HCT116 (cell line): Measurements from ENCODE around the gene GPC1. TPM values are rescaled to one million over a fixed set of nuclear protein-coding genes. Genes with fewer than 3 reads are reported as not detected.

Source experiments
- ATAC-seq: fragments of 200-7000 bp; cut with Tn5 transposase; 2 replicates; pipeline ENCODE4 v1.9.1; 2020; ENCODE audit warnings: mild to moderate bottlenecking, moderate library complexity
- BruUV-seq: library from RNA; stranded (reverse); fragments of 400-500 nt; replicated peaks from 2 replicates; lab custom pipeline; 2021; lab: Mats Ljungman, UMichigan
- CTCF ChIA-PET: fragments of 300-600 bp; sonication (Branson Sonifier 250); formaldehyde crosslinking; loops from one replicate; lab custom pipeline; 2021; ENCODE audit warnings: antibody characterized with exemption; lab: Charles Lee
- POLR2A ChIA-PET: fragments of 300-600, 350-600 bp; sonication (Branson Sonifier 250); formaldehyde crosslinking; loops from one replicate; lab custom pipeline; 2021; ENCODE audit warnings: antibody characterized with exemption; lab: Charles Lee
- RAD21 ChIA-PET, 2 experiments: fragments of 300-600 bp; sonication (Branson Sonifier 250); formaldehyde crosslinking; loops; one replicate each; lab custom pipeline; 2023; ENCODE audit warnings: low total read pairs in 2 of 2; ENCODE audit not compliant: uncharacterized antibody in 2 of 2, unreplicated experiment in 2 of 2, low non-redundant PET in 1 of 2; lab: Charles Lee
- DNase-seq: peaks from one replicate; pipeline ENCODE4 v3.0.0-alpha.2; 2010; ENCODE audit warnings: low read depth, low spot score
- H2AFZ ChIP-seq: fragments of 200-600 bp; shearing (Covaris generic), sonication (generic); 2 replicates; pipeline ENCODE4 v1.6.1; 2017; ENCODE audit warnings: low read depth, mixed run types, mixed read lengths, antibody characterized with exemption, low read length; ENCODE audit not compliant: poor library complexity, severe bottlenecking
- H3K27ac ChIP-seq: 2 replicates; pipeline ENCODE4 v1.5.1; 2012; ENCODE audit warnings: low read depth, low read length
- H3K27me3 ChIP-seq: fragments of 200-600 bp; sonication (generic); 2 replicates; pipeline ENCODE4 v1.6.1; 2016; ENCODE audit warnings: mixed run types, low read length, mixed read lengths; ENCODE audit not compliant: insufficient read depth
- H3K36me3 ChIP-seq, 2 experiments: fragments of 200-500 bp in 1 of 2; fragments of 200-600 bp in 1 of 2; sonication (Bioruptor generic) in 1 of 2; sonication (generic) in 1 of 2; 2 replicates each; pipeline versions ENCODE4 v1.5.1 to v1.6.1; 2014 to 2016; ENCODE audit warnings: low read length in 2 of 2, inconsistent platforms in 1 of 2, mixed read lengths in 1 of 2, mixed run types in 1 of 2; ENCODE audit not compliant: insufficient read depth in 2 of 2, control insufficient read depth in 1 of 2
- H3K4me1 ChIP-seq, 2 experiments: fragments of 200-600 bp in 1 of 2; sonication (generic) in 1 of 2; 2 replicates each; pipeline versions ENCODE4 v1.5.1 to v1.6.1; 2012 to 2017; ENCODE audit warnings: low read length in 2 of 2, inconsistent platforms in 1 of 2, mild to moderate bottlenecking in 1 of 2, mixed read lengths in 1 of 2, mixed run types in 1 of 2, moderate library complexity in 1 of 2; ENCODE audit not compliant: insufficient read depth in 2 of 2, control insufficient read depth in 1 of 2
- H3K4me2 ChIP-seq: fragments of 200-600 bp; sonication (generic); 2 replicates; pipeline ENCODE4 v1.6.1; 2017; ENCODE audit warnings: mixed run types, low read length, mixed read lengths
- H3K4me3 ChIP-seq, 2 experiments: fragments of 200-600 bp in 1 of 2; sonication (generic) in 1 of 2; replicated peaks in 1 of 2; 2 replicates each; pipeline ENCODE4 v1.5.1; 2011 to 2016; ENCODE audit warnings: low read length in 2 of 2, control low read depth in 1 of 2, low read depth in 1 of 2, mild to moderate bottlenecking in 1 of 2, mixed read lengths in 1 of 2, mixed run types in 1 of 2
- H3K79me2 ChIP-seq: fragments of 200-600 bp; sonication (generic); 2 replicates; pipeline ENCODE4 v1.6.1; 2017; ENCODE audit warnings: mild to moderate bottlenecking, mixed run types, low read length, moderate library complexity, mixed read lengths; ENCODE audit not compliant: insufficient read depth
- H3K9ac ChIP-seq: fragments of 200-600 bp; sonication (generic); 2 replicates; pipeline ENCODE4 v1.6.1; 2016; ENCODE audit warnings: low read length, mixed read lengths
- H3K9me2 ChIP-seq: fragments of 200-600 bp; sonication (generic), shearing (Covaris generic); 2 replicates; pipeline ENCODE4 v1.6.1; 2017; ENCODE audit warnings: mixed run types, mild to moderate bottlenecking, moderate library complexity; ENCODE audit not compliant: insufficient read depth
- H3K9me3 ChIP-seq, 2 experiments: fragments of 200-500 bp in 1 of 2; fragments of 200-600 bp in 1 of 2; sonication (Bioruptor generic) in 1 of 2; sonication (generic) in 1 of 2; 2 replicates each; pipeline ENCODE4 v1.6.1; 2014 to 2017; ENCODE audit warnings: low read length in 2 of 2, mixed read lengths in 2 of 2, inconsistent platforms in 1 of 2, low read depth in 1 of 2, mild to moderate bottlenecking in 1 of 2, mixed run types in 1 of 2, moderate library complexity in 1 of 2; ENCODE audit not compliant: control insufficient read depth in 1 of 2, insufficient read depth in 1 of 2
- H4K20me1 ChIP-seq: fragments of 200-600 bp; sonication (generic), shearing (Covaris generic); 2 replicates; pipeline ENCODE4 v1.6.1; 2017; ENCODE audit warnings: mixed run types, mild to moderate bottlenecking, moderate library complexity; ENCODE audit not compliant: insufficient read depth
- CEBPB ChIP-seq: IDR thresholded peaks from 2 replicates; pipeline ENCODE4 v1.6.1; 2012; ENCODE audit warnings: low read depth
- FOSL1 ChIP-seq: IDR thresholded peaks from 2 replicates; pipeline ENCODE4 v1.6.1; 2012; ENCODE audit warnings: low read depth
- JUND ChIP-seq: IDR thresholded peaks from 2 replicates; pipeline ENCODE4 v1.6.1; 2012
- RAD21 ChIP-seq: IDR thresholded peaks from 2 replicates; pipeline ENCODE4 v1.6.1; 2012; ENCODE audit warnings: low read depth, mild to moderate bottlenecking
- SIN3A ChIP-seq: IDR thresholded peaks from 2 replicates; pipeline ENCODE4 v1.6.1; 2012; ENCODE audit warnings: low read depth
- YY1 ChIP-seq: IDR thresholded peaks from 2 replicates; pipeline ENCODE4 v1.6.1; 2011; ENCODE audit warnings: low read length, low read depth, moderate library complexity, mild to moderate bottlenecking; ENCODE audit not compliant: insufficient replicate concordance; ENCODE audit errors: extremely low read depth
- ZFX ChIP-seq: fragments of 450-650 bp; IDR thresholded peaks from 2 replicates; pipeline ENCODE4 v1.6.1; 2017
- intact Hi-C: fragments of 100-400 bp; cut with micrococcal nuclease; formaldehyde crosslinking; loops from 2 replicates; pipeline ENCODE4 v1.10.0; 2022
- total RNA-seq: library from RNA; stranded (reverse); gene quantifications from one replicate; pipeline ENCODE4 v1.2.1, GENCODE V29; 2021; ENCODE audit not compliant: unreplicated experiment
- TF ChIP-seq, protein P1 (sequence below): IDR thresholded peaks from 2 replicates; pipeline ENCODE4 v1.6.1; 2012
- TF ChIP-seq, protein P2 (sequence below): IDR thresholded peaks from 2 replicates; pipeline ENCODE4 v1.6.1; 2012; ENCODE audit warnings: low read depth
- TF ChIP-seq, protein P3 (sequence below): IDR thresholded peaks from 2 replicates; pipeline ENCODE4 v1.6.1; 2011; ENCODE audit warnings: mild to moderate bottlenecking, low read length, moderate library complexity; ENCODE audit not compliant: insufficient replicate concordance; ENCODE audit errors: extremely low read depth
- TF ChIP-seq, protein P4 (sequence below), 3 experiments: fragments of 200-600 bp in 1 of 3; sonication (generic) in 1 of 3; IDR thresholded peaks in 2 of 3; conservative IDR thresholded peaks in 1 of 3; 2 replicates each; pipeline ENCODE4 v1.5.1; 2012 to 2017; ENCODE audit warnings: low read depth in 2 of 3, low read length in 2 of 3, antibody characterized with exemption in 1 of 3, borderline replicate concordance in 1 of 3, control low read depth in 1 of 3, mild to moderate bottlenecking in 1 of 3, mixed read lengths in 1 of 3, mixed run types in 1 of 3, moderate library complexity in 1 of 3; ENCODE audit not compliant: insufficient read depth in 1 of 3

Gene GPC1
- total RNA-seq, 1 experiment from 2014 or later, result 79.1 TPM

DNA sequence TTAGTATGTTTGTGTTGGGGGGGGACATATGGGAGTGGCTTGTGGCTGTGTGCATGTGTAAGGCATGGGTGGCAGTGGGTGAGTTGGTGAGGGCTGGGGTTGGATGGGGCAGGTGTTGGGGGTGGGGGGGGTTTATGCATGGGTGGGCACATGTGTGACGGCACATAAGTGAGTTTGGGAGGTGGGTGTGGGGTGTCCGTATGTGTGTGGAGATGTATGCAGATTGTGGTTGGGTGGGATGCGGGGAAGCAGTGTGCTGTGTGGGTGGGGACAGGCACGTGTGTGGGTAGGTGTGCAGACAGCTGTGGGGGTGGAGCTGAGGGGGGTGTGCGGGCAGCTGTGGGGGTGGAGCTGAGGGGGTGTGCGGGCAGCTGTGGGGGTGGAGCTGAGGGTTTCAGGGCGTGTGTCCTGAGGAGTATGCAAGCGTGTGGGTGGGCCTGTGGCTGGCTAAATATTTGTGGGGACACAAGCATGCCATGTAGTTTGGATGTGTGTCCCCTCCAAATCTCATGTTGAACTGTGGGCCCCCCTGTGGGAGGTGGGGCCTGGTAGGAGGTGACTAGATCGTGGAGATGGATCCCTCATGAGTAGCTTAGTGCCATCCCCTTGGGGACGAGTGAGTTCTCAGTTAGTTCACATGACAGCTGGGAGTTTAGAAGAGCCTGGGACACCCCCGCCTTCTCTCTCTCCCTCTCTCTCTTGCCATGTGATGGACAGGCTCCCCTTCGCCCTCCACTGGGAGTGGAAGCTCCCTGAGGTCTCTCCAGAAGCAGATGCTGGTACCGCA lies 62.9 kb downstream of the GPC1 start:
- Histone ChIP-seq H3K36me3 (no peaks in the 10 kb centered on the region), H3K79me2 (no peaks in the 10 kb centered on the region), H3K4me2 (no peak overlapping the region), H3K9ac (no peak overlapping the region), H3K4me1 (no peaks in the 10 kb centered on the region), H3K27me3 (no peaks in the 10 kb centered on the region), H3K9me3 (no peaks in the 10 kb centered on the region), H2AFZ (no peak overlapping the region), H3K4me3 (no peak overlapping the region), H4K20me1 (no peaks in the 10 kb centered on the region), H3K9me2 (no peaks in the 10 kb centered on the region), H3K27ac (no peak overlapping the region)
- no TSS peak for BruUV-seq
- ATAC-seq (no peak), DNase-seq (no peak)
- ChIA-PET CTCF (no interaction called here), RAD21 (no interaction called here), POLR2A (no interaction called here)
- intact Hi-C loops, result loop anchor here (5.0 kb wide), 1 partner anchor 209 kb away; no protein-coding TSS in a partner anchor
- TF ChIP-seq, protein P1, sequence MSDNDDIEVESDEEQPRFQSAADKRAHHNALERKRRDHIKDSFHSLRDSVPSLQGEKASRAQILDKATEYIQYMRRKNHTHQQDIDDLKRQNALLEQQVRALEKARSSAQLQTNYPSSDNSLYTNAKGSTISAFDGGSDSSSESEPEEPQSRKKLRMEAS, result no peak
- TF ChIP-seq YY1, result no peak
- TF ChIP-seq RAD21, result no peak
- no peak for TF ChIP-seq CEBPB

DNA sequence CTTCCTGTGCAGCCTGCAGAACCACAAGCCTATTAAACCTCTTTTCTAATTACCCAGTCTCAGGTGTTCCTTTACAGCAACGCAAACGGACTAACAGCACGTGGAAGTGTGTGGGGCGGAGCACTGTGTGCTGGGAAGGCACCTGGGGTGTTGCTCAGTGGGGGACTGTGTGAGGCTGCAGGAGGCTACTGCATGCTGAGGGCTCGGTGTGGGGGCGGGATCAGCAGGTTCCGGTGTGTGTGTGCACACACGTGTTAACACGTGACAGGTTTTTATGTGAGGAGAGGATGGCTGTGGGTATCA lies 63.4 kb downstream of the GPC1 start:
- H3K27me3 ChIP-seq, result no peaks in the 10 kb centered on the region
- H3K9me3 ChIP-seq, result no peaks in the 10 kb centered on the region
- ChIA-PET CTCF (no interaction called here), POLR2A (no interaction called here), RAD21 (no interaction called here)
- DNase-seq (no peak), ATAC-seq (no peak)
- H3K36me3 ChIP-seq, result no peaks in the 10 kb centered on the region
- no peak overlapping the region for H3K4me2 ChIP-seq
- no peak overlapping the region for H3K27ac ChIP-seq
- H3K4me1 ChIP-seq, result no peaks in the 10 kb centered on the region
- H3K9ac ChIP-seq, result no peak overlapping the region
- no TSS peak for BruUV-seq
- H3K9me2 ChIP-seq, result no peaks in the 10 kb centered on the region
- H3K79me2 ChIP-seq, result no peaks in the 10 kb centered on the region
- intact Hi-C loops, result loop anchor here (5.0 kb wide), 1 partner anchor 208 kb away; no protein-coding TSS in a partner anchor
- H2AFZ ChIP-seq, result no peak overlapping the region
- no peaks in the 10 kb centered on the region for H4K20me1 ChIP-seq
- no peak overlapping the region for H3K4me3 ChIP-seq
- TF ChIP-seq JUND (no peak), FOSL1 (no peak), YY1 (no peak), CEBPB (no peak), SIN3A (no peak), ZFX (no peak)
- TF ChIP-seq, protein P2, sequence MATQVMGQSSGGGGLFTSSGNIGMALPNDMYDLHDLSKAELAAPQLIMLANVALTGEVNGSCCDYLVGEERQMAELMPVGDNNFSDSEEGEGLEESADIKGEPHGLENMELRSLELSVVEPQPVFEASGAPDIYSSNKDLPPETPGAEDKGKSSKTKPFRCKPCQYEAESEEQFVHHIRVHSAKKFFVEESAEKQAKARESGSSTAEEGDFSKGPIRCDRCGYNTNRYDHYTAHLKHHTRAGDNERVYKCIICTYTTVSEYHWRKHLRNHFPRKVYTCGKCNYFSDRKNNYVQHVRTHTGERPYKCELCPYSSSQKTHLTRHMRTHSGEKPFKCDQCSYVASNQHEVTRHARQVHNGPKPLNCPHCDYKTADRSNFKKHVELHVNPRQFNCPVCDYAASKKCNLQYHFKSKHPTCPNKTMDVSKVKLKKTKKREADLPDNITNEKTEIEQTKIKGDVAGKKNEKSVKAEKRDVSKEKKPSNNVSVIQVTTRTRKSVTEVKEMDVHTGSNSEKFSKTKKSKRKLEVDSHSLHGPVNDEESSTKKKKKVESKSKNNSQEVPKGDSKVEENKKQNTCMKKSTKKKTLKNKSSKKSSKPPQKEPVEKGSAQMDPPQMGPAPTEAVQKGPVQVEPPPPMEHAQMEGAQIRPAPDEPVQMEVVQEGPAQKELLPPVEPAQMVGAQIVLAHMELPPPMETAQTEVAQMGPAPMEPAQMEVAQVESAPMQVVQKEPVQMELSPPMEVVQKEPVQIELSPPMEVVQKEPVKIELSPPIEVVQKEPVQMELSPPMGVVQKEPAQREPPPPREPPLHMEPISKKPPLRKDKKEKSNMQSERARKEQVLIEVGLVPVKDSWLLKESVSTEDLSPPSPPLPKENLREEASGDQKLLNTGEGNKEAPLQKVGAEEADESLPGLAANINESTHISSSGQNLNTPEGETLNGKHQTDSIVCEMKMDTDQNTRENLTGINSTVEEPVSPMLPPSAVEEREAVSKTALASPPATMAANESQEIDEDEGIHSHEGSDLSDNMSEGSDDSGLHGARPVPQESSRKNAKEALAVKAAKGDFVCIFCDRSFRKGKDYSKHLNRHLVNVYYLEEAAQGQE, result no peak
- TF ChIP-seq, protein P3, sequence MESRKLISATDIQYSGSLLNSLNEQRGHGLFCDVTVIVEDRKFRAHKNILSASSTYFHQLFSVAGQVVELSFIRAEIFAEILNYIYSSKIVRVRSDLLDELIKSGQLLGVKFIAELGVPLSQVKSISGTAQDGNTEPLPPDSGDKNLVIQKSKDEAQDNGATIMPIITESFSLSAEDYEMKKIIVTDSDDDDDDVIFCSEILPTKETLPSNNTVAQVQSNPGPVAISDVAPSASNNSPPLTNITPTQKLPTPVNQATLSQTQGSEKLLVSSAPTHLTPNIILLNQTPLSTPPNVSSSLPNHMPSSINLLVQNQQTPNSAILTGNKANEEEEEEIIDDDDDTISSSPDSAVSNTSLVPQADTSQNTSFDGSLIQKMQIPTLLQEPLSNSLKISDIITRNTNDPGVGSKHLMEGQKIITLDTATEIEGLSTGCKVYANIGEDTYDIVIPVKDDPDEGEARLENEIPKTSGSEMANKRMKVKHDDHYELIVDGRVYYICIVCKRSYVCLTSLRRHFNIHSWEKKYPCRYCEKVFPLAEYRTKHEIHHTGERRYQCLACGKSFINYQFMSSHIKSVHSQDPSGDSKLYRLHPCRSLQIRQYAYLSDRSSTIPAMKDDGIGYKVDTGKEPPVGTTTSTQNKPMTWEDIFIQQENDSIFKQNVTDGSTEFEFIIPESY, result no peak
- TF ChIP-seq, protein P4, sequence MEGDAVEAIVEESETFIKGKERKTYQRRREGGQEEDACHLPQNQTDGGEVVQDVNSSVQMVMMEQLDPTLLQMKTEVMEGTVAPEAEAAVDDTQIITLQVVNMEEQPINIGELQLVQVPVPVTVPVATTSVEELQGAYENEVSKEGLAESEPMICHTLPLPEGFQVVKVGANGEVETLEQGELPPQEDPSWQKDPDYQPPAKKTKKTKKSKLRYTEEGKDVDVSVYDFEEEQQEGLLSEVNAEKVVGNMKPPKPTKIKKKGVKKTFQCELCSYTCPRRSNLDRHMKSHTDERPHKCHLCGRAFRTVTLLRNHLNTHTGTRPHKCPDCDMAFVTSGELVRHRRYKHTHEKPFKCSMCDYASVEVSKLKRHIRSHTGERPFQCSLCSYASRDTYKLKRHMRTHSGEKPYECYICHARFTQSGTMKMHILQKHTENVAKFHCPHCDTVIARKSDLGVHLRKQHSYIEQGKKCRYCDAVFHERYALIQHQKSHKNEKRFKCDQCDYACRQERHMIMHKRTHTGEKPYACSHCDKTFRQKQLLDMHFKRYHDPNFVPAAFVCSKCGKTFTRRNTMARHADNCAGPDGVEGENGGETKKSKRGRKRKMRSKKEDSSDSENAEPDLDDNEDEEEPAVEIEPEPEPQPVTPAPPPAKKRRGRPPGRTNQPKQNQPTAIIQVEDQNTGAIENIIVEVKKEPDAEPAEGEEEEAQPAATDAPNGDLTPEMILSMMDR (IDR thresholded peaks at IDR 0.05 in 2 of 3, conservative IDR thresholded peaks at IDR 0.05 in 1 of 3; ENCODE audit: borderline replicate concordance in 1 of 3, insufficient read depth in 1 of 3, low read depth in 2 of 3, low read length in 2 of 3), result no peak
